AML-193 (cell line): Measurements from ENCODE around the gene TAS2R14.

ENCODE experiments used
- DNase-seq, 2 experiments: peaks; one replicate each; lab custom pipeline; 2025; lab: John Stamatoyannopoulos, UW

TAS2R14 gene

DNA sequence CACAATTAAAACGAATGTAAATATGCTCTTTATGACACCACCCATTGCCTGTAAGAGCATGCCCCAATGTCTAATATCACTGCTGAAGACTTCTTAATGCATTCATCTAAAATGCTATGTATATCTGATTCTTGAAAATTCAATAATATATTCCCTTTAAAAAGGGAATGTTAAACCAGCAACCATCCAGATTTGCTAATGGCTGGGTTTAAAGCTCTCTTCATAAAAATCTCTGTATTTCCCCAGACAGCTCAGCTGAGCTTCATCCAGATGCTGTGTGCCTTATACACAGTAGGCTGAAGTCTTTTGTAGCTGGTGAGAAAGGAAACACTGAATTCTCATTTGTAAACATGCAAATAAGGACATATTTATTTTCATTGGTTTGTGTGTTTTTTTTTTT lies at the start of gene TAS2R14:
Gene TAS2R14, minus strand, starts transcription at position 101 of the 400 bp plus-strand sequence. Its CDS starts 56 bp downstream, at position 45.
- DNase-seq: no peak

DNA sequence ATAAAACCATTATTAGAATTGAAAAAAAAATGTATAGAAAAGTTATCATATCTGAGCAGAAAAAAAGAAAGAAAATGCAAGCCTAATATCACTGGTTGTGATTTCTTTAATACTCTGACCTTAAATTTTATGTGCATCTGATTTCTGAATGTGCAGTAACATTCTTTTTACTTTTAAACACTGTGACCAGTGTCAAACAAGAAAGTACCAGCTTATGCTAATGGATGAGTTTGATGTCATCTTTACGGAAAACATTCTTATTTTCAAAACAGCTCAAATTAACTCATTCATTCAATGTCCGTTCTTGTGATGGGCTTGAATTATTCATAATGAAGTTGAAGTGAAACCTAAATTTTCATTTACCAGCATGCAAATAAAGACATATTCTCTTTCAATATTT lies 47.7 kb upstream of the TAS2R14 start, which contains the start of gene TAS2R50:
Gene TAS2R50, minus strand, starts transcription at position 101 of the 400 bp plus-strand sequence. Its CDS starts 52 bp downstream, at position 49.
- DNase-seq: no peak

DNA sequence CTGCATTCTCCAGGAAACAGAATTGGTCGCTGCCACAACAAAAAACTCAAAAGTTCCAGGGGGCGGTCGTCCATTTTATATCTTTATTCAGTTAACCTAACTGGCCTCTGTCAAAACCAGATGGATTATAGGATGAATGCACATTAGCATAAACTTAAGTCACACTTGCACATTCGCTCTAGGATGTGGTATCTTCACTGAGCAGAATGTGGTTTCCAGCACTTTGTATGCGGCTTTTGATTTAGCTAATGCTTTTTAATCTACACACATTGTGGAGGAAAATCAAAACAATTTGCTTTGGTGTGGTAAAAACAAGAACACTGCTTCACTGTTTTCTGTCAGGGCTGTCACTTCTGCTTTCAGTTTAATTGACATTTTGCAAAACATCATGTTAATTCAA lies 43.2 kb upstream of the TAS2R14 start:
- DNase-seq: no peak

DNA sequence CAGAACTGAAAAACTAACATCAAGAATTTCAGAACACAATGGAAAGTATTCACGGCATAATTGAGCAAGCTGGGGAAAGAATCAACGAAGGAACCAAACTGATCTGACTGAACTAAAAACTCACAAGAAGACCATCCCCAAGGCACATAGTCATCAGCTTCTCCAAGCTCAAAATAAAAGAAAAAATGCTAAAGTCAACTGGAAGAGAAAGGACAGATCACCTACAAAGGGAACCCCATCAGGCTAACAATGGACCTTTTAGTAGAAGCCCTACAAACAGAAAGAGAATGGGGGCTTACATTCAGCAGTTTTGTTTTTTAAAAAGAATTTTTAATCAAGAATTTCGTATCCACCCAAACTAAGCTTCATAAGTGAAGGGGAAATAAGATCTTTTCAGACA lies 35.9 kb upstream of the TAS2R14 start:
- DNase-seq: no peak

GRCh38 chr12:10968765-10969456 lies 29.8 kb upstream of the TAS2R14 start:
- DNase-seq: no peak

DNA sequence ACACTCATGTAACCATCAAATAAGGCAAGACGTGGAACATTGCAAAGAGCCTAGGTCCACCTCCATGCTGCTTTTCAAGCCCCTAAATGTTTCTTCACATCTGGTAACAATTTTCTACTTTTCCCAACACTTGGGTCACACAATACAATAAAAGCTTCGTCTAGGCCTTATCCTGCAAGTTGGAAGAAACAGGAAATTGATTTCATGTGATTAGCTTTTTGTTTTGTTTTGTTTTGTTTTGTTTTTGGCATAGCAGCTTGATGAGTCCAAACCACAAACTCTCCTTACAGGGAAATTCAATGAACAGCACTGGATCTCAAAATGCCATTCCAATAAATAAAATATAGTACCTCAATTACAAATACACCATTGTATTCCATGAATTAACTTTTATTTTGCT lies 28.3 kb upstream of the TAS2R14 start:
- no peak for DNase-seq

GRCh38 chr12:10966314-10966713 lies 27.3 kb upstream of the TAS2R14 start:
- no peak for DNase-seq

- no peak for DNase-seq
These were observed 26.4 kb upstream of the TAS2R14 start for GRCh38 chr12:10965476-10965875.

GRCh38 chr12:10960211-10960610 lies 21.1 kb upstream of the TAS2R14 start:
- no peak for DNase-seq

- no peak for DNase-seq
These were observed 20.7 kb upstream of the TAS2R14 start for GRCh38 chr12:10959804-10960203.

DNA sequence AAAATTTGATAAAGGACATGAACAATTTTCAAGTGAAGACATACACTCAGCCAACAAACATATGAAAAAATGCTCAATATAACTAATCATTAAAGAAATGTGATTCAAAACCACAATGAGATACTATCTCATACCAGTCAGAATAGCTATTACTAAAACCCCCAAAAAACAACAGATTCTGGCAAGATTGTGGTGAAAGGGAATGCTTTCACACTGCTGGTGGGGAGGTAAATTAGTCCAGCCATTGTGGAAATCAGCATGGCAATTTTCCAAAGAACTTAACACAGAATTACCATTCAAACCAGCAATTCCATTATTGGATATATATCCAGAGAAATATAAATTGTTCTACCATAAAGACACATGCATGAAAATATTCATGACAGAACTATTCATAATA lies 18.7 kb upstream of the TAS2R14 start:
- no peak for DNase-seq

DNA sequence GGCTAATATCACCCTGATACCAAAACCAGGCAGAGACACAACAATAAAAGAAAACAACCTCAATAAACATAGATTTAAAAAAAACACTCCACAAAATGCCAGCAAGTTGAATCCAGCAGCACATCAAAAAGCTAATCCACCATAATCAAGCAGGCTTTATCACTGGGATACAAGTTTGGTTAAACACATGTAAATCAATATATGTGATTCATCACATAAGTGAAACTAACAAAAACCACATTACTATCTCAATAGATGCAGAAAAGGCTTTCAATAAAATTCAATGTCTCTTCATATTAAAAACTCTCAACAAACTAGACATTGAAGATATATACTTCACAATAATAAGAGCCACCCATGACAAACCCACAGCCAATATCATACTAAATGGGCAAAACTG lies 17.0 kb upstream of the TAS2R14 start:
- no peak for DNase-seq

DNA sequence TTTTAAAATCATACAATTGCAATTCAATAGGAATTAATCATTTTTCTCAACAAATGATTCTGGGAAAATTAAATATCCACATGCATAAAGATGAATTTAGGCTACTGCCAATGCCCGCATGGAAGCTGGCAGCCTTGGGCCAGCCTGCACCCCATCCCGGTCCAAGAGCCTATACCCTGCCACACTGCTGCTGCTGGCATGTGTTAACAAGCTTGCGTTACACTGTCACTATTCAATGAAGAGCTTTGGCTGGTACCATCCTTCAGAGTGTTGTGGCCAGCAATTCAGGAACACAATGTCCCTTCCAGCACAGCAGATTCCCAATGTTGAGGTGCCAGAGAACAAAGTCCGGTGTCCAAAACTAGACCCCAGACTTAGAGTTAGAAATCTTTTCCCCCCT lies 13.6 kb upstream of the TAS2R14 start:
- DNase-seq: no peak

- no peak for DNase-seq
These were observed 4.1 kb upstream of the TAS2R14 start for GRCh38 chr12:10943167-10943566.

GRCh38 chr12:10941916-10942607 lies 3.0 kb upstream of the TAS2R14 start:
- no peak for DNase-seq

DNA sequence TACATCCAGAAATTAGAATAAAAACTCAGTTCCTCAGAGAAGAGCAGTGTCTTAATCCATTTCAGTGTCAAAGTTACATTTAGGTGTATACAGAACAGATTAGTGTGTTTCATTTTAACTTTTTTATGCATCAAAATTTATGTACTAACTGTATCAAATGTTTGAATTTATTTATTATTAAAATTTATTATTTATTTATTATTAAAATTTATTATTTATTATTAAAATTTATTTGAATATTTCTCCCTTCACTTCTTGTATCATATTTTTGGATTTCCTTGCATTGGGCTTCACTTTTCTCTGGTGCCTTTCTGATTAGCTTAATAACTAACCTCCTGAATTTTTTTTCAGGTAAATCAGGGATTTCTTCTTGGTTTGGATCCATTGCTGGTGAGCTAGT lies 2.3 kb upstream of the TAS2R14 start:
- DNase-seq: no peak

GRCh38 chr12:10940389-10940788 lies 1.3 kb upstream of the TAS2R14 start:
- DNase-seq: no peak

GRCh38 chr12:10936506-10936905 lies 2.6 kb downstream of the TAS2R14 start:
- no peak for DNase-seq

- DNase-seq: no peak
These were observed 10.2 kb downstream of the TAS2R14 start, which contains the start of gene PRH2 for GRCh38 chr12:10928746-10929286. Gene PRH2 (plus strand): TSS chr12:10929236. CDS start chr12:10929274, 38 bp downstream.

GRCh38 chr12:10926269-10926668 lies 12.8 kb downstream of the TAS2R14 start:
- no peak for DNase-seq

DNA sequence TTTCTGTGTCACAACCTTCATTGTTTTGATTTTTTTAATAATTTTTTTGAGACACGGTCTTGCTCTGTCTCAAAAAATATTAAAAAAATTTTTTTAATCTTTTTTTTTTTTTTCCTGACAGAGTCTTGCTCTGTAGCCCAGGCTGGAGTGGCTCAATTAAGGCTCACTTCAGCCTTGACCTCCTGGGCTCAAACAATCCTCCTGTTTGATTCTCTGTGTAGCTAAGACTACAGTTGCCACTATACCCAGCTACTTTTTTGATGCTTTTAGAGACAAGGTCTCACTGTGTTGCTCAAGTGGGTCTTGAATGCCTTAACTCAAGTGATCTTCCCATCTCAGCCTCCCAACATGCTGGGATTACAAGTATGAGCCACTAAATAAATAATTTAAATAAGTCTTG lies 19.3 kb downstream of the TAS2R14 start:
- DNase-seq: no peak

DNA sequence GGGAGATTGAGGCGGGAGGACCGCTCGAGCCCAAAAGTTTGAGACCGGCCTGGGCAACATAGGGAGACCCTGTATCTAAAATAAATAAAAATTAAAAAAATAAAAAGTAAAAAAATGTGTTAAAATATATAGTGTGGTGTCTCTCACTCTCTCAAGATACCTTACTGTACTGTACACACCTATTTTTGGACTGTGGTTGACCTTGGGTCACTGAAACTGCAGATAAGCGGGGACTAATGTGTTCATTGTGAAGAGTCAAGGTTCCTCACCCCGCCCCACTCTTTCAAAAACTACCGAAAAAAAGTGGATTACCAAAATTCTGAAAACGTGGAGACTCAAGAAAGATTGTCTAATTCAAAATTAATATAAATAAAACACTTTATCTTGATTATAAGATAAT lies 28.7 kb downstream of the TAS2R14 start:
- DNase-seq: no peak

GRCh38 chr12:10909462-10909861 lies 29.6 kb downstream of the TAS2R14 start, which contains the start of gene TAS2R13:
Gene TAS2R13 (minus strand): TSS chr12:10909562. CDS start chr12:10909298, 264 bp downstream.
- no peak for DNase-seq
